Measurements from ENCODE around the gene KCTD1.

DNA sequence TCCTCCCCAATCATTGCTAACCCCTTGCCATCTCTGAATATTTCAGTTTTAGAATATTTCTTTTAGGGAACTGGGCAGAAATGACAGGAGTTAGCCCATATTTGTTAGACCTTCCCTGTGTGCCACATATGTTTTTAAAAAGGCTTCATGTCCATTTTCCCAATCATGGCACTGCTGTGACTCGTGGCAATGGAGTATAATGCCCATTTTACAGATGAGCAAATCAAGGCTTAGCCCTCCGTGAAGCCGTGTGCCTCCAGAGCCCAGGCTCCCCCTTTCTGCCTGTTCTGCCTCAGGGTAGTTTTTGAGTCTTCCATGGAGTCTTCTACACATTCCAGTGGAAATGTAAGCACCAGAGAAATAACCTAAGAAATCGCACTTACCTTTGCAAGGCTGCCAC lies 130.1 kb downstream of the KCTD1 start:
- TF ChIP-seq, protein P1, sequence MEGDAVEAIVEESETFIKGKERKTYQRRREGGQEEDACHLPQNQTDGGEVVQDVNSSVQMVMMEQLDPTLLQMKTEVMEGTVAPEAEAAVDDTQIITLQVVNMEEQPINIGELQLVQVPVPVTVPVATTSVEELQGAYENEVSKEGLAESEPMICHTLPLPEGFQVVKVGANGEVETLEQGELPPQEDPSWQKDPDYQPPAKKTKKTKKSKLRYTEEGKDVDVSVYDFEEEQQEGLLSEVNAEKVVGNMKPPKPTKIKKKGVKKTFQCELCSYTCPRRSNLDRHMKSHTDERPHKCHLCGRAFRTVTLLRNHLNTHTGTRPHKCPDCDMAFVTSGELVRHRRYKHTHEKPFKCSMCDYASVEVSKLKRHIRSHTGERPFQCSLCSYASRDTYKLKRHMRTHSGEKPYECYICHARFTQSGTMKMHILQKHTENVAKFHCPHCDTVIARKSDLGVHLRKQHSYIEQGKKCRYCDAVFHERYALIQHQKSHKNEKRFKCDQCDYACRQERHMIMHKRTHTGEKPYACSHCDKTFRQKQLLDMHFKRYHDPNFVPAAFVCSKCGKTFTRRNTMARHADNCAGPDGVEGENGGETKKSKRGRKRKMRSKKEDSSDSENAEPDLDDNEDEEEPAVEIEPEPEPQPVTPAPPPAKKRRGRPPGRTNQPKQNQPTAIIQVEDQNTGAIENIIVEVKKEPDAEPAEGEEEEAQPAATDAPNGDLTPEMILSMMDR (conservative IDR thresholded peaks at IDR 0.05; ENCODE audit: low read length) = no peak
- no peak for TF ChIP-seq EZH2phosphoT487 (IDR thresholded peaks at IDR 0.05; ENCODE audit: borderline replicate concordance)
